Measurements from ENCODE around the gene NAT10. TPM values are rescaled to one million over a fixed set of nuclear protein-coding genes. Genes with fewer than 3 reads are reported as not detected.

NAT10 gene
- total RNA-seq, 2 experiments from 2014 or later, result 129 to 137 TPM

DNA sequence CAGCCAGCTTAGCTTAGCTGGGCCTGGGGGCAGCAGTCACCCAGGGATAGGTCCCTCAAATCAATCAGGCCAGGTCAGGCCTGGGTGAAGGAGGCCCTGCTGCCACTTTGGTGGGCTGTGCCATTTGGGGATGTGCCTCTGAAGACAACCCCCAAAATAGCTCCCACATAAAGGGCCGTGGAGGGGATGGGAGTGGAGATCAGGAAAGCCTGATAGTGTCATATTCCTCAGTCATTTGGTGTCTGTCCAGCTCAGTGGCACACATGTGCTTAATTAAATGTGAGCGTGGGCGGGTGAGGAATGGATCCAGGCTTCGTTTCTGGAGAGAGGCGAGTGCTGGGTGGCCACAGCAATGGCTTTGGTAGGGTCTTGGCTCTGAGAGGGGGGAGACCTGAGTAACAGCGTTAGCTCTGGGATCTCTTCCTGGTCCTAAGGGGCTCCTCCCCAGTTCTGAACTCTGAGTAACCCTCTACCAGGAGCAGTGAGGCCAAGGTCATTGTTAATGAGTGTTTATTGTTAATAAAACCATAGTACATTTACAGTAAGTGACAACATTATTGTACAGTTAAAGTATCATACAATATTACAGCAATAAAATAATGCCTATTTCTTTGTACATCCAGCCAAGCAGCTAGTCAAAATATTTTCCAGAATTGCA is 45.2 kb downstream of the NAT10 start:
- ChIA-PET POLR2A (interaction anchor here (0.7 to 1.4 kb wide), 3 partner anchors 10 to 45 kb away, joined by 3 to 6 read pairs (median 3); partner anchors contain the start of gene NAT10), CTCF (interaction anchor here (1.2 to 1.9 kb wide), 2 partner anchors 8 to 24 kb away, joined by 4 to 7 read pairs; no protein-coding TSS in a partner anchor)
- Mint-ChIP-seq H3K4me3 (no peak overlapping the region), H3K9me3 (no peaks in the 10 kb centered on the region), H3K27ac (no peak overlapping the region), H3K27me3 (no peaks in the 10 kb centered on the region), H3K36me3 (ENCODE audit: low read depth) (peaks cover 21% of the 10 kb centered on the region), H3K4me1 (ENCODE audit: low read depth) (no peaks in the 10 kb centered on the region)
- no peak for DNase-seq
- intact Hi-C loops (cut with micrococcal nuclease), result loop anchor here (10.0 kb wide), 1 partner anchor 314 kb away; no protein-coding TSS in a partner anchor
- TF ChIP-seq, protein P1, sequence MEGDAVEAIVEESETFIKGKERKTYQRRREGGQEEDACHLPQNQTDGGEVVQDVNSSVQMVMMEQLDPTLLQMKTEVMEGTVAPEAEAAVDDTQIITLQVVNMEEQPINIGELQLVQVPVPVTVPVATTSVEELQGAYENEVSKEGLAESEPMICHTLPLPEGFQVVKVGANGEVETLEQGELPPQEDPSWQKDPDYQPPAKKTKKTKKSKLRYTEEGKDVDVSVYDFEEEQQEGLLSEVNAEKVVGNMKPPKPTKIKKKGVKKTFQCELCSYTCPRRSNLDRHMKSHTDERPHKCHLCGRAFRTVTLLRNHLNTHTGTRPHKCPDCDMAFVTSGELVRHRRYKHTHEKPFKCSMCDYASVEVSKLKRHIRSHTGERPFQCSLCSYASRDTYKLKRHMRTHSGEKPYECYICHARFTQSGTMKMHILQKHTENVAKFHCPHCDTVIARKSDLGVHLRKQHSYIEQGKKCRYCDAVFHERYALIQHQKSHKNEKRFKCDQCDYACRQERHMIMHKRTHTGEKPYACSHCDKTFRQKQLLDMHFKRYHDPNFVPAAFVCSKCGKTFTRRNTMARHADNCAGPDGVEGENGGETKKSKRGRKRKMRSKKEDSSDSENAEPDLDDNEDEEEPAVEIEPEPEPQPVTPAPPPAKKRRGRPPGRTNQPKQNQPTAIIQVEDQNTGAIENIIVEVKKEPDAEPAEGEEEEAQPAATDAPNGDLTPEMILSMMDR (IDR thresholded peaks at IDR 0.05), result no peak
- ATAC-seq, result no peak

DNA sequence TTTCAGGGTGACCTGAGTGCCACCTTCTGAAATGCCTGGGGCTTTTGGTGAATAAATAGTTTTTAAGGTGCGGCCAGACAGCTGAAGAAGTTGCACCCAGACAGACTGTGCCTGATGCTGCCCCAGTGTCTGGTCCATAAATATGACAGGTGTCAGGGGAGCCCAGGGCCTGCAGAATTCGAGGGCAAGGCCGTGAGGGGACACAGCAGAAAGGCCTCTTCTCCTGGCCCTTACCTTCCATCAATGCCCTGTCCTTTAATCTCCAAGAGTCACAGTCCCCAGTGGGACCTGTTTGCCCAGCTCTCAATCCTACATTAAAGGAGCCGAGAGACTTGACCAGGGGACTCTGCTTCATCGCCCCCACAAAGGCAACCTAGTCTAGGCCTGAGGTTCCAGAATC is 45.7 kb downstream of the NAT10 start:
- DNase-seq, result no peak
- Mint-ChIP-seq H3K27me3 (no peaks in the 10 kb centered on the region), H3K27ac (no peak overlapping the region), H3K9me3 (no peaks in the 10 kb centered on the region), H3K36me3 (ENCODE audit: low read depth) (peaks cover 17% of the 10 kb centered on the region), H3K4me1 (ENCODE audit: low read depth) (no peaks in the 10 kb centered on the region), H3K4me3 (no peak overlapping the region)
- ChIA-PET POLR2A (interaction anchor here (0.7 to 1.4 kb wide), 2 partner anchors 11 to 12 kb away, joined by 3 to 6 read pairs; no protein-coding TSS in a partner anchor), CTCF (interaction anchor here (0.7 to 1.9 kb wide), 3 partner anchors 10 to 154 kb away, joined by 3 to 7 read pairs (median 3); no protein-coding TSS in a partner anchor)
- TF ChIP-seq, protein P1 (IDR thresholded peaks at IDR 0.05), result no peak
- ATAC-seq, result no peak
- intact Hi-C loops (cut with micrococcal nuclease), result loop anchor here (10.0 kb wide), 1 partner anchor 314 kb away; no protein-coding TSS in a partner anchor

DNA sequence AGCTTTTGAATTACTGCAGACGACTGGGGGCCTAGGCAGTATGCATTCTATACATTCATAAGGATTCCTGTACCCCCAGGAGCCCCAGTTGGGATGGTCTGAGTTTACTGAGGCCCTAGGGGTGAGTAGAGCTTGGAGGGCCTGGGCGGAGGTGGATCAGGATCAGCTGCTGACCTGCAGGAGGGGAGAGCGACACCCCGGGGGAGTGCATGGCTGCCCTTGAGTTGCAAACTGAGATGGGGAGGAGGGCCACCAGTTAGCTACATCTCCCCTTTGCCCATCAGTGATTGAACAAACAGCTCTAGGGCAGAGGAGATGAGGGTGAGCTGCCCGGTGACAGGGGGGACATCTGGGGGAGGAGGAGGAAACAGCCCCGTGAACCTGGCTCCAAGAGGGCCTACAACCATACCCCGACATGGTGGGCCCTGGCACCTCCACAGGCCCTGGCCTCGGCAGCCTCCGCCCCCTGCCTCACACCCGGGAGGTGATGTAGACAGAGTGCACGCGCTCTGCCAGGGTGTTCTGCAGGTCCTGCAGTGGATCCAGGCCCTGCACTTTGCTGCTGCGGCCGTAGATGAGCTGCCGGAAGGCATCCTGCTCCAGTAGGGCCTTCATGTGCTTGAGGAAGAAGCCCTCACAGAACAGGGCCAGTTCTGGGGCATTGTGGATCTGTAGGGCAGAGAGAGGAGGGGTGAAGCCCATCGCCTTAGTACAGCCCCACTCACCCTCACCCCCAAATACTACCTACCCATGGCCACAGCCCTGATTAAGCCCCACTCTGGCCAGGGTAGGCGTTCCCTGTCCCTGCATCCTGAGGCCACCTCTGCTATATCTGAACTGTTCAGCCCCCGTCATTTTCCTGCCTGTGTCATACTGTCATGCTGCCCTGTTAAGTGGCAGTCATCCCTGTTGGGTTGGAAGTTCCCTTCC is 46.8 kb downstream of the NAT10 start:
- ATAC-seq, result no peak
- TF ChIP-seq, protein P1 (IDR thresholded peaks at IDR 0.05), result no peak
- Mint-ChIP-seq H3K4me3 (no peak overlapping the region), H3K27ac (no peak overlapping the region), H3K36me3 (ENCODE audit: low read depth) (peaks cover 9% of the 10 kb centered on the region), H3K27me3 (no peaks in the 10 kb centered on the region), H3K4me1 (ENCODE audit: low read depth) (no peaks in the 10 kb centered on the region), H3K9me3 (no peaks in the 10 kb centered on the region)
- no peak for DNase-seq
- intact Hi-C loops (cut with micrococcal nuclease), result loop anchor here (10.0 kb wide), 1 partner anchor 313 kb away; no protein-coding TSS in a partner anchor
- ChIA-PET POLR2A (no interaction called here), CTCF (interaction anchor here (0.7 to 1.9 kb wide), 3 partner anchors 11 to 155 kb away, joined by 3 to 7 read pairs (median 3); no protein-coding TSS in a partner anchor)

DNA sequence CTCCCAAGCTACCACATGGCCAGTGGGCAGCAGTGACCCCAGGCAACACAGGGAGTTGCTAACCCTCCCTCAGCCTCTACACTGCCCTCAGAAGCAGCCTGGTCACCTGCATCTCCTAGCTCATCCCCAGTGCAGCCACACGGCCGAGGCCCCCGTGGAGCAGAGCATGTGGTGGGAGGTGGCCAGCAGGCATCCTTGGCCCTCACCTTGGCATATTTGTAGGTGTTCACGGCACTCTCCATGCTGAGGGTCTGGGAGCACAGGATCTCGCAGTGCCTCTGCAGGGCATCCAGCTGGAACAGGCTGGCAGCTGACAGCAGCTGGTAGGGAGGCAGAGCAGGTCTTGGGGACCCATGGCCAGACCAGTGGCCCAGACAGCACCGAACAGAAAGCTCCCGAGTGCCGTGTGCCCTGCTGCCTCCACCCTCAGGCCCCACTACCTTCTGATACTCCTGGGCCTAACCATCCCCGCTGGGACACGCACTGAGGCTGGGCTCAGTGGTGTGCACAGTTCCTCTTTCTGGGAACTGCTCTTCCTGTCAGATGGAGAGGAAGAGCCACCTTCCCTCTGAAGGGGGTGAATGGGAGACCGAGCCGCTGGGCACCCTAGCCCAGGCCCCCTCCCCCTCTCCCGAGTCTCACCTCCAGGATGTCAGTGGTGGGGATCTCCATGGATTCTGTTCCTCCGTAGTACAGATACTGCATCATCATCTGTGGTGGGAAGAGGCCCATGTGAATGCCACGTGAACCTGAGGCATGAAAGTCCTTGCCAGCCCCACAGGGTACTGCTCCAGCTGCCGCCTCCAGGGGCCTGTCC is 48.8 kb downstream of the NAT10 start:
- DNase-seq (no peak), ATAC-seq (no peak)
- intact Hi-C loops (cut with micrococcal nuclease), result loop anchor here (10.0 kb wide), 1 partner anchor 311 kb away; no protein-coding TSS in a partner anchor
- Mint-ChIP-seq H3K27ac (no peak overlapping the region), H3K27me3 (no peaks in the 10 kb centered on the region), H3K36me3 (ENCODE audit: low read depth) (peaks cover 3% of the 10 kb centered on the region), H3K4me3 (no peak overlapping the region), H3K4me1 (ENCODE audit: low read depth) (peaks cover 13% of the 10 kb centered on the region), H3K9me3 (no peaks in the 10 kb centered on the region)
- TF ChIP-seq, protein P1 (IDR thresholded peaks at IDR 0.05), result no peak
- ChIA-PET POLR2A (interaction anchor here (0.6 to 0.9 kb wide), 2 partner anchors 16 to 19 kb away, joined by 3 read pairs; no protein-coding TSS in a partner anchor), CTCF (interaction anchor here (1.0 to 2.8 kb wide), 4 partner anchors 12 to 315 kb away, joined by 3 to 11 read pairs (median 4); partner anchors contain the start of gene ABTB2)
